A549 treated with CORT108297 at 1 μM for 4 hours (cell line): ENCODE measurements around the gene SLC16A6. TPM values are rescaled to one million over a fixed set of nuclear protein-coding genes. Genes with fewer than 3 reads are reported as not detected.

Experiments
- total RNA-seq: library from RNA; stranded (reverse); fragments of 200-300 nt; extraction: Qiagen RNA extraction; gene quantifications from 5 replicates; pipeline ENCODE4 v1.2.3, GENCODE V29; 2022

Gene SLC16A6
- 0.31 to 0.62 TPM (median 0.51 TPM) in 5 replicates for total RNA-seq

GRCh38 chr17:68290955-68291835 is at the start of gene SLC16A6, which contains the start of gene ARSG:
Gene SLC16A6, minus strand, starts transcription at chr17:68291127. Its CDS starts 12,807 bp downstream, at chr17:68278320.
Gene ARSG, plus strand, starts transcription at chr17:68291495. Its CDS starts 15,999 bp downstream, at chr17:68307494.

GRCh38 chr17:68247445-68248198 is 43.3 kb downstream of the SLC16A6 start, which contains the start of gene AMZ2:
Gene AMZ2, plus strand, starts transcription at chr17:68248043. Its CDS starts 2,145 bp downstream, at chr17:68250188.

Other genes with a start within 250 kb of the SLC16A6 start
- 106 to 129 TPM (median 110 TPM) in 5 replicates for gene AMZ2, start 43.1 kb downstream of the SLC16A6 start, total RNA-seq
- 1.1 to 2.5 TPM (median 1.6 TPM) in 5 replicates for gene ARSG, start 368 bp upstream of the SLC16A6 start, total RNA-seq
- gene WIPI1, start 166.4 kb upstream of the SLC16A6 start, total RNA-seq: 6.8 to 10.4 TPM (median 9.3 TPM) in 5 replicates
- gene PRKAR1A, start 221.3 kb upstream of the SLC16A6 start, total RNA-seq: 123 to 181 TPM (median 164 TPM) in 5 replicates